ENCODE measurements around the gene PIK3C3.

GRCh38 chr18:42107691-42108450, 152.8 kb downstream of the PIK3C3 start:
- TF ChIP-seq CTCF (IDR thresholded peaks at IDR 0.05) (no peak), POLR2AphosphoS5 (IDR thresholded peaks at IDR 0.05; ENCODE audit: low read depth, low read length) (no peak)

Data from Panc1 (cell line).